HG03135 (cell line): ENCODE measurements around the gene CATSPER3.

Experiments
- ATAC-seq: cut with Tn5 transposase; IDR thresholded peaks from one replicate; pipeline ENCODE4 v1.9.1; 2021; ENCODE audit warnings: mild to moderate bottlenecking, moderate library complexity; ENCODE audit not compliant: unreplicated experiment

The CATSPER3 gene

GRCh38 chr5:135009736-135010501 lies 42.2 kb downstream of the CATSPER3 start:
- no peak for ATAC-seq

GRCh38 chr5:135010502-135011354 lies 43.0 kb downstream of the CATSPER3 start:
- ATAC-seq, result no peak

- no peak for ATAC-seq
Measured at GRCh38 chr5:135011355-135012032, 43.8 kb downstream of the CATSPER3 start.

GRCh38 chr5:135012033-135012588 lies 44.4 kb downstream of the CATSPER3 start:
- no peak for ATAC-seq

- no peak for ATAC-seq
Measured at GRCh38 chr5:135012951-135013391, 45.3 kb downstream of the CATSPER3 start.

GRCh38 chr5:135013445-135013844 lies 45.7 kb downstream of the CATSPER3 start:
- ATAC-seq, result no peak

GRCh38 chr5:135013947-135014570 lies 46.4 kb downstream of the CATSPER3 start:
- ATAC-seq, result no peak

GRCh38 chr5:135015942-135016341 lies 48.2 kb downstream of the CATSPER3 start:
- no peak for ATAC-seq

GRCh38 chr5:135016861-135017290 lies 49.2 kb downstream of the CATSPER3 start:
- no peak for ATAC-seq

- ATAC-seq, result no peak
Measured at GRCh38 chr5:135018457-135018856, 50.8 kb downstream of the CATSPER3 start.

GRCh38 chr5:135019314-135019713 lies 51.6 kb downstream of the CATSPER3 start:
- no peak for ATAC-seq

- ATAC-seq, result no peak
Measured at GRCh38 chr5:135020111-135020895, 52.6 kb downstream of the CATSPER3 start.

GRCh38 chr5:135024956-135025729 lies 57.4 kb downstream of the CATSPER3 start:
- ATAC-seq, result no peak

- no peak for ATAC-seq
Measured at GRCh38 chr5:135025730-135026644, 58.3 kb downstream of the CATSPER3 start.

GRCh38 chr5:135026645-135027265 lies 59.0 kb downstream of the CATSPER3 start:
- no peak for ATAC-seq

- no peak for ATAC-seq
Measured at GRCh38 chr5:135027266-135027696, 59.6 kb downstream of the CATSPER3 start.
